Measurements from ENCODE around the gene MT3. TPM values are rescaled to one million over a fixed set of nuclear protein-coding genes. Genes with fewer than 3 reads are reported as not detected.

Gene MT3
- total and polyA plus RNA-seq, 2 of the 13 experiments (the other 11 are each of a cell fraction or from before 2014, with no cell fraction given): not detected

DNA sequence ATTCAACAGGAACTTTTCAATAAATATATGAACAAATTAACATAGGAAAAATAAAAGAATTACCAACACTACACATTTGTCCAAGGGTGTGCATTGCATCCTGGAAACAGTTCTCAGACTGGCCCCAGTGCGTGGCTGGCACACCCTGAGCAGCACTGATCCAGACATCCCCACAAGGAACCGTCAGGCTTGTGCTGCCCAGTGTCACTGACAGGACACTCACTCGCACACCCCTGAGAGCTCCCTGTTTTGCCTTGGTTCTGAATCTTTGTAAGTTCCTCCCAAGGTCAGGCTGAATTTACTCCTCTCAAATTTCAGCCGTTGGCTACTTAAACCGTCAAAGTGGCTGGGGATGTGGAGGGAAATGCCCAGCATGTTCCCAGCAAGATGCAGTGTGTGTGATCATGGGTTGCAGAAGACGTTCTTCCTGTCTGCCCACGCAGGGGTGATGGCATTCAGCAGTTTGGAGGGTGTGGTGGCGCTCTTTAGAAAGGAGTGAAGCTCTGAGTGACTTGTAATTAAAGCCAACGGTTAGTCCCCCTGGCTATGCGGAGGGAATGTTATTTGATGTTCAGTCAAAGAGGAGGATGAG, 20.8 kb downstream of the MT3 start (continued):
- TF ChIP-seq, protein P1, sequence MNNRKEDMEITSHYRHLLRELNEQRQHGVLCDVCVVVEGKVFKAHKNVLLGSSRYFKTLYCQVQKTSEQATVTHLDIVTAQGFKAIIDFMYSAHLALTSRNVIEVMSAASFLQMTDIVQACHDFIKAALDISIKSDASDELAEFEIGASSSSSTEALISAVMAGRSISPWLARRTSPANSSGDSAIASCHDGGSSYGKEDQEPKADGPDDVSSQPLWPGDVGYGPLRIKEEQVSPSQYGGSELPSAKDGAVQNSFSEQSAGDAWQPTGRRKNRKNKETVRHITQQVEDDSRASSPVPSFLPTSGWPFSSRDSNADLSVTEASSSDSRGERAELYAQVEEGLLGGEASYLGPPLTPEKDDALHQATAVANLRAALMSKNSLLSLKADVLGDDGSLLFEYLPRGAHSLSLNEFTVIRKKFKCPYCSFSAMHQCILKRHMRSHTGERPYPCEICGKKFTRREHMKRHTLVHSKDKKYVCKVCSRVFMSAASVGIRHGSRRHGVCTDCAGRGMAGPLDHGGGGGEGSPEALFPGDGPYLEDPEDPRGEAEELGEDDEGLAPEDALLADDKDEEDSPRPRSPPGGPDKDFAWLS (CRISPR knock-in tag; IDR thresholded peaks at IDR 0.05; ENCODE audit: borderline replicate concordance): no peak
- TF ChIP-seq ZNF781 (CRISPR knock-in tag; IDR thresholded peaks at IDR 0.05; ENCODE audit: borderline replicate concordance, not compliant biosample characterization) (no peak), ZNF709 (CRISPR knock-in tag; IDR thresholded peaks at IDR 0.05) (no peak), SNAPC2 (CRISPR knock-in tag; IDR thresholded peaks at IDR 0.05) (no peak), ZNF431 (CRISPR knock-in tag; IDR thresholded peaks at IDR 0.05; ENCODE audit: borderline replicate concordance, low read depth) (no peak), ZSCAN12 (CRISPR knock-in tag; IDR thresholded peaks at IDR 0.05) (no peak), ZMYM3 (CRISPR knock-in tag; IDR thresholded peaks at IDR 0.05) (no peak)
- TF ChIP-seq, protein P2, sequence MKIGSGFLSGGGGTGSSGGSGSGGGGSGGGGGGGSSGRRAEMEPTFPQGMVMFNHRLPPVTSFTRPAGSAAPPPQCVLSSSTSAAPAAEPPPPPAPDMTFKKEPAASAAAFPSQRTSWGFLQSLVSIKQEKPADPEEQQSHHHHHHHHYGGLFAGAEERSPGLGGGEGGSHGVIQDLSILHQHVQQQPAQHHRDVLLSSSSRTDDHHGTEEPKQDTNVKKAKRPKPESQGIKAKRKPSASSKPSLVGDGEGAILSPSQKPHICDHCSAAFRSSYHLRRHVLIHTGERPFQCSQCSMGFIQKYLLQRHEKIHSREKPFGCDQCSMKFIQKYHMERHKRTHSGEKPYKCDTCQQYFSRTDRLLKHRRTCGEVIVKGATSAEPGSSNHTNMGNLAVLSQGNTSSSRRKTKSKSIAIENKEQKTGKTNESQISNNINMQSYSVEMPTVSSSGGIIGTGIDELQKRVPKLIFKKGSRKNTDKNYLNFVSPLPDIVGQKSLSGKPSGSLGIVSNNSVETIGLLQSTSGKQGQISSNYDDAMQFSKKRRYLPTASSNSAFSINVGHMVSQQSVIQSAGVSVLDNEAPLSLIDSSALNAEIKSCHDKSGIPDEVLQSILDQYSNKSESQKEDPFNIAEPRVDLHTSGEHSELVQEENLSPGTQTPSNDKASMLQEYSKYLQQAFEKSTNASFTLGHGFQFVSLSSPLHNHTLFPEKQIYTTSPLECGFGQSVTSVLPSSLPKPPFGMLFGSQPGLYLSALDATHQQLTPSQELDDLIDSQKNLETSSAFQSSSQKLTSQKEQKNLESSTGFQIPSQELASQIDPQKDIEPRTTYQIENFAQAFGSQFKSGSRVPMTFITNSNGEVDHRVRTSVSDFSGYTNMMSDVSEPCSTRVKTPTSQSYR (CRISPR knock-in tag; IDR thresholded peaks at IDR 0.05; ENCODE audit: borderline replicate concordance): no peak
- TF ChIP-seq, protein P3, sequence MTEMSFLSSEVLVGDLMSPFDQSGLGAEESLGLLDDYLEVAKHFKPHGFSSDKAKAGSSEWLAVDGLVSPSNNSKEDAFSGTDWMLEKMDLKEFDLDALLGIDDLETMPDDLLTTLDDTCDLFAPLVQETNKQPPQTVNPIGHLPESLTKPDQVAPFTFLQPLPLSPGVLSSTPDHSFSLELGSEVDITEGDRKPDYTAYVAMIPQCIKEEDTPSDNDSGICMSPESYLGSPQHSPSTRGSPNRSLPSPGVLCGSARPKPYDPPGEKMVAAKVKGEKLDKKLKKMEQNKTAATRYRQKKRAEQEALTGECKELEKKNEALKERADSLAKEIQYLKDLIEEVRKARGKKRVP (CRISPR knock-in tag; IDR thresholded peaks at IDR 0.05): 0 out of 4 replicates have a peak, but pooled peaks of 1 of the 2 experiments have one; percentile 22
- TF ChIP-seq, protein P4, sequence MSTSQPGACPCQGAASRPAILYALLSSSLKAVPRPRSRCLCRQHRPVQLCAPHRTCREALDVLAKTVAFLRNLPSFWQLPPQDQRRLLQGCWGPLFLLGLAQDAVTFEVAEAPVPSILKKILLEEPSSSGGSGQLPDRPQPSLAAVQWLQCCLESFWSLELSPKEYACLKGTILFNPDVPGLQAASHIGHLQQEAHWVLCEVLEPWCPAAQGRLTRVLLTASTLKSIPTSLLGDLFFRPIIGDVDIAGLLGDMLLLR (CRISPR knock-in tag; IDR thresholded peaks at IDR 0.05): no peak
- TF ChIP-seq, protein P5, sequence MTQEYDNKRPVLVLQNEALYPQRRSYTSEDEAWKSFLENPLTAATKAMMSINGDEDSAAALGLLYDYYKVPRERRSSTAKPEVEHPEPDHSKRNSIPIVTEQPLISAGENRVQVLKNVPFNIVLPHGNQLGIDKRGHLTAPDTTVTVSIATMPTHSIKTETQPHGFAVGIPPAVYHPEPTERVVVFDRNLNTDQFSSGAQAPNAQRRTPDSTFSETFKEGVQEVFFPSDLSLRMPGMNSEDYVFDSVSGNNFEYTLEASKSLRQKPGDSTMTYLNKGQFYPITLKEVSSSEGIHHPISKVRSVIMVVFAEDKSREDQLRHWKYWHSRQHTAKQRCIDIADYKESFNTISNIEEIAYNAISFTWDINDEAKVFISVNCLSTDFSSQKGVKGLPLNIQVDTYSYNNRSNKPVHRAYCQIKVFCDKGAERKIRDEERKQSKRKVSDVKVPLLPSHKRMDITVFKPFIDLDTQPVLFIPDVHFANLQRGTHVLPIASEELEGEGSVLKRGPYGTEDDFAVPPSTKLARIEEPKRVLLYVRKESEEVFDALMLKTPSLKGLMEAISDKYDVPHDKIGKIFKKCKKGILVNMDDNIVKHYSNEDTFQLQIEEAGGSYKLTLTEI (CRISPR knock-in tag; conservative IDR thresholded peaks at IDR 0.05): no peak
- TF ChIP-seq, protein P6, sequence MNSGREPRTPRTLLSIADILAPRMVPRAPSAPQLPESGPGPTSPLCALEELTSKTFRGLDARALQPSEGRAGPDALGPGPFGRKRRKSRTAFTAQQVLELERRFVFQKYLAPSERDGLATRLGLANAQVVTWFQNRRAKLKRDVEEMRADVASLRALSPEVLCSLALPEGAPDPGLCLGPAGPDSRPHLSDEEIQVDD (CRISPR knock-in tag; IDR thresholded peaks at IDR 0.05; ENCODE audit: borderline replicate concordance): no peak
- TF ChIP-seq, protein P7, sequence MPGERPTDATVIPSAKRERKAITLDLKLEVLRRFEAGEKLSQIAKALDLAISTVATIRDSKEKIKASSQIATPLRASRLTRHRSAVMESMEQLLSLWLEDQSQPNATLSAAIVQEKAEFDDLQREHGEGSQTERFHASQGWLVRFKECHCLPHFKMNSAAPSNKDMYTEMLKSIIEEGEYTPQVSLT (CRISPR knock-in tag; IDR thresholded peaks at IDR 0.05; ENCODE audit: borderline replicate concordance, low read depth): no peak
- TF ChIP-seq, protein P8, sequence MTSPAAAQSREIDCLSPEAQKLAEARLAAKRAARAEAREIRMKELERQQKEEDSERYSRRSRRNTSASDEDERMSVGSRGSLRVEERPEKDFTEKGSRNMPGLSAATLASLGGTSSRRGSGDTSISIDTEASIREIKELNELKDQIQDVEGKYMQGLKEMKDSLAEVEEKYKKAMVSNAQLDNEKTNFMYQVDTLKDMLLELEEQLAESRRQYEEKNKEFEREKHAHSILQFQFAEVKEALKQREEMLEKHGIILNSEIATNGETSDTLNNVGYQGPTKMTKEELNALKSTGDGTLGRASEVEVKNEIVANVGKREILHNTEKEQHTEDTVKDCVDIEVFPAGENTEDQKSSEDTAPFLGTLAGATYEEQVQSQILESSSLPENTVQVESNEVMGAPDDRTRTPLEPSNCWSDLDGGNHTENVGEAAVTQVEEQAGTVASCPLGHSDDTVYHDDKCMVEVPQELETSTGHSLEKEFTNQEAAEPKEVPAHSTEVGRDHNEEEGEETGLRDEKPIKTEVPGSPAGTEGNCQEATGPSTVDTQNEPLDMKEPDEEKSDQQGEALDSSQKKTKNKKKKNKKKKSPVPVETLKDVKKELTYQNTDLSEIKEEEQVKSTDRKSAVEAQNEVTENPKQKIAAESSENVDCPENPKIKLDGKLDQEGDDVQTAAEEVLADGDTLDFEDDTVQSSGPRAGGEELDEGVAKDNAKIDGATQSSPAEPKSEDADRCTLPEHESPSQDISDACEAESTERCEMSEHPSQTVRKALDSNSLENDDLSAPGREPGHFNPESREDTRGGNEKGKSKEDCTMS (CRISPR knock-in tag; conservative IDR thresholded peaks at IDR 0.05): no peak

Measured in HepG2 (cell line).